ENCODE results near the gene CAMKMT. TPM values are rescaled to one million over a fixed set of nuclear protein-coding genes. Genes with fewer than 3 reads are reported as not detected.

CAMKMT gene
- total RNA-seq, 1 donor from 2014 or later = 7.6 TPM

DNA sequence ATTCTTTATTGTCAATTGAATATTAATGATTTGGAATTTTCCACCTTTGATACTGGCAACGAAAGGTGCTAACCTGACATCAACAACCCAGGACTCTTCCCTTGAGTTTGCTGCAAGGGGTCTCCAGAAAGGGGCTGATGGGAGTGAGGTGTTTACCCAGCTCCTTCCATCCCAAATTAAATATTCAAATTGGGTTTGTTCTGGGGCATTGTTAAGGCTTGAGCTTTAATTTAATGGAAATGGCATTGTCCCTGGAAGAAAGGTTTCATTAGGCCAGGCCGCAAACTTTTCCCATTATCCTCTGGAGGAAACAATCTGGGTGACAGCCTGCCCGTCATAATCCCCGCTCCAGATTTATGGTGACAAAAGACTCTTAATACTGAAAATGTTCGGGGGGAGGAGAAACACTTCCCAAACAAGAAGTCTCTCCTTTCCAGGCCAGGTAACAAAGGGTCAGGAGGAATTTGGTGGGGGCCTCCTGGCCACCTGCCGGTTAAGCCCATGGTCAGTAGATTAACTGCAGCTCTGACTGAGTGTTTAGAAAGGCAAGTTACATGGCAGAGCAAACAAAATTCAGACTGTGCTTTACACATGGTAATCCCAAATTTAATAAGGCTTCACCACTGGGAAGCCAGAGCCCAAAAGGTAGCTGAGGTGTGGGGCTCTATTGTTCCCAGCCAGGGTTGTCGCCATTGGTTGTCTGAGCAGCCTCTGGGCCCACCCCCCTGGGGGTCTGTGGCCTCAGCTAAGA, 428.4 kb downstream of the CAMKMT start:
- no peak for DNase-seq (ENCODE audit: low read depth, low spot score)

DNA sequence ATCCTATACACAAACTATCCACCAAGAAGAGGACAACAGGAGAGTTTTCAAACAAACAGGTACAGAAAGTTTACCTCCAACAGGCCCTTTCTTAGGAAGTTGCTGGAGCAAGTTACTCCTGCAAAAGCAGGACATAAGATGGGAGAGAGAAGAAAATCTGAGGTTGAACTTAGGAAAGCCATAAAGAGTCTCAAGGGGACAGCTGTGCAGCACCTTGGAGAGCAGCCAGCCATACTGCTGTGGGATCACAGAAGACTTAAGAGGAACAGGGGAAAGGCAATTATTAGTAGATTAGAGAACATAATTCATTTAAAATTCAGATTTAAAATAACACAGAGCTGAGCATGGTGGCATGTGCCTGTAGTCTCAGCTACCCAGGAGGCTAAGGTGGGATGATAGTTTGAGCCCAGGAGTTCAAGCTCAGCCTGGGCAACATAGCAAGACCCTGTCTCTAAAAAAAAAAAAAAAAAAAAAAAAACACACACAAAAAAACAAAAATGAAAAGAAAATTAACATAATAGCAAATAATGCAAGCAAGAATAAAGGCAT, 431.6 kb downstream of the CAMKMT start:
- DNase-seq (ENCODE audit: low read depth, low spot score) = no peak

DNA sequence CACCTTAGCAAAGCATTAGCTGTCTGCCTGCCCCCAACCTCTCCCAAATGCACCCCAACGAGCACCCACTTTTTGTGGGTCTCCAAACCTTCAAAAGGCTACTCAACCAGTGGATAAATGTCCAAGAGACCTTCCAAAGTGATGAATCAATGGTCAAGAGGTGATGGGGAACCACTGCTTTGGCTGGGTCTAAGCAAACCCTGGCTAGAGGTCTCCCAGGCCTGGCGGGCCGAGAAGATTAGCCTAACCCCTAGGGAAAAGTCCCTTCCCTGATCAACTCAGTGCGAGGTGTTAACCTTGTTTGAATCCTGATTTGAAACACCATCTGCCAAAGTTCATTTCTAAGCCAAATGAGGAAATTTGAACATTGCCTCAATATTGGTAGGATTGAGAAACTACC, 435.0 kb downstream of the CAMKMT start:
- DNase-seq (ENCODE audit: low read depth, low spot score) = no peak

DNA sequence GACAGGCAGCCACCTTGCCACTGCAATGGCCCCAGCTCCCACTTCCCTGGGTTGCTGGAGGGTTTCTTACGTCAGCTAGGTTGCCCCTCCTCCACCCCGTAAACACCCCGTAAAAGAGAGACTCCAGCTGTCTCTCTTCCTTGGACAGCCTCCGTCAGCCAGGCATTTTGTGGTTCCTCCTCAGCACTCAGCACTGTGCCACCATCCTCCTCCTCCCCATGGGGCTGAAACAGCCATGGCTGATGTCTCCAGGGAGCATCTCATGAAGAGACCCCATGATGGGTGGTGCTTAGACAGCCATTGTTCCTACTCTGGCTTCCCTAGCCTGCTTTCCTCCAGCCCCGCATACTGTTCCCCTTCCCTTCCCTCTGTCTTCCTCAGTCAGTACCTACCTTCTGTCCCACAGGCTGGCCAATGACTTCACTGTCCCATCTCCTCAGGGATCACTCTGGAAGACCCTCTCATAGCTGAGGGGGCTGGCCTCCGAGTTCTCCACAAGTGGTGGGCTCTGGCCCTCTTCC, 436.5 kb downstream of the CAMKMT start:
- DNase-seq (ENCODE audit: low read depth, low spot score) = no peak

DNA sequence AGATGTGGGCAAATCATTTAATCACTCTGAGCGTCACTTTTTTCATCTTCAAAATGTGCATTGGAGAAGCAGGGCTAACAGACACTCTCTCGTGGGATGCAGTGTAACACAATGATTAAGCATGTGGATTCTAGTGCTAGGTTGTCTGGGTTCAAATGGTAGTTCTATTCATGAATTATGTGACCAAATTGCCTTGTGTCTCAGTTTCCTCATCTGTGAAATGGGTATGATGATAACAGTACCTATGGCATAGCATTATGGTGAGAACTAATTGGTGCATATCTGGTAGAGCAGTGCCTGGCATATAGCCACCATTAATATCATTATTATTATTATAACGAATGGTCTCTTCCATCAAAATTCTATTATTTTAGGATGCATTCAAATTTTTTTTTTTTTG, 437.4 kb downstream of the CAMKMT start:
- no peak for DNase-seq (ENCODE audit: low read depth, low spot score)

DNA sequence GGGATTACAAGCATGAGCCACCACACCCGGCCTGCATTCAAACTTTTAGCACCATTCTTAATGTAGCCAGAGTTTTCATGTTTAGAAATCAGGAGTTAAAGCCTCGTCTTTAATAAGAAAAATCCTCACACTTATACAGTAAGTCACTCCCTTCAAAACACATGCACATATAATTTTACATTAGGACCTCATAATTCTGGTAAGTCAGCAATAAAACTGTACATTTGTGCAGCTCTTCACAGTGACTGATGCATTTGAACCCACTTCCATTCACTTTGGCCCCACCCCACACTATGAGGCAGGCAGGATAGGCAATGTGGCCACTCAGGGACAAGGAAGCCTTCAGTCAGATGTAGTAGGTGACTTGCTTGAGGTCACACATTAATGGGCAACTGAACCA, 438.0 kb downstream of the CAMKMT start:
- no peak for DNase-seq (ENCODE audit: low read depth, low spot score)

DNA sequence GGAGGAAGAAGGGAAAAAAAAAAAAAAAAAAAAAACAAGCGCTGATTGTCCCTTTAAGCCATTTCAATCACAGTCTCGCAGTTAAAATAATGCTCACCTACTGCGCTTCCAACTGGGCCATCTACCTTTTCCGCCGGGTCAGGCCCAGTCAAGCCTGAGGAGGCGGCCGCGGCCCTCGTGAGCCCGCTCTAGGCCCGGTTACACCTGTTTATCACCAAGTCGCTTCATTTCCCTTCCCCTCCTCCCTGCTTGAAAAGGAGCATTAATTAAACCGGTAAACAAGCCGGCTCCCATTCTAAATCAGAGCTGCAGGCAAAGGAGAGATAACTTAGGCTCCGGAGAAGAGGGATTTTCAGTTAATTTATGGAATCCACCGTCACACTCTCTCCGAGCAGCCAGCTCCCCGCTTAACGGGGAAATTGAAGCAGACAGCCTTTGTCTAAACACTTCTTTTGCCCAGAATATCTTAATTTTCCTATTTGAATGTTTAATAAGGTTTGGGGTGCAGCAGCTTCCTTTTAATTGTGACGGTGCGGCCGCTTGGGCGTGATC, 439.6 kb downstream of the CAMKMT start:
- DNase-seq (ENCODE audit: low read depth, low spot score) = no peak

DNA sequence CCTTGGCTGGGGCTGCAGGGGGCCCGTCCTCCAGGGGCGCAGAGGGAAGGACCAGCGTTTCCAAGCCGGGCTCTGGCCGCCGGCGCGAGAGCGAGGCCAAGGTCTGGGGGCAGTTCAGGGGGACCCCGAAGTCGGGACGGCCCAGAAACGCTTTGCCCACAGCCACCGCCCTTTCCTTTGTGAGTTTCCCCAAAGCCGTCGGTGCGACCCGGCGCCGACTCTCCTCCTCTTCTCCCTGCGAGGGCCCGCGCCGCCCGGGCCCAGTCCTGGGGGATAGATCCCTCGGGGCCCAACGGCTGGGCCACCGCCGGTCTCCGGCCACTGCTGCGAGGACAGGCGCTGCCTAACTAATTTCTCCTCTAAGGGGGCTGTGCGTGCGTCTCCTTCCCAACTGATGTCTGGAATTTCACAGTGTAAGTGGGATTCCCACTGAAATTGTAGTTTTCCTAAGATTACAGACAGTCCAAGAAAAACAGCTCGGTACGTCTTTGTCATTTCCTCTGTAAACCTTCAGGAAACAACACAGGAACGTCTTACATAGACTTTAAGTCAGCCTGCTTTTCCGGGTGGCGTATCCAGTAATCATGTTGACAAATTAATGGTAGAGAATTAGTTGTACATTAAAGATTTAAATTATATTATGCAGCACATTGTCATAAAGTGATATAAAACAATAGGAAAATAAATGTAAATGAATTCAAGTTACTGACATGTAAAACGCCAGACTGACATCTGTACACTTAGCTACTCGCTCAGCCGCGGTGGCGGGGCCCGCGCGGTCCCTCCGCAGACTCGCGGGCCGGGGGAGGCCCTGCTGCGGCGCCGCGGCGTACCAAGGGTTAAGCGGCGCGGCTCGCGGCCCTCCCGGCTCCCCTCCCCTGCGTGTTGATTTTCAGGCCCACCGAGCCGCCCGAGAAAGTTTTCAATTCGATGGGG, 440.4 kb downstream of the CAMKMT start:
- DNase-seq (ENCODE audit: low read depth, low spot score) = no peak

DNA sequence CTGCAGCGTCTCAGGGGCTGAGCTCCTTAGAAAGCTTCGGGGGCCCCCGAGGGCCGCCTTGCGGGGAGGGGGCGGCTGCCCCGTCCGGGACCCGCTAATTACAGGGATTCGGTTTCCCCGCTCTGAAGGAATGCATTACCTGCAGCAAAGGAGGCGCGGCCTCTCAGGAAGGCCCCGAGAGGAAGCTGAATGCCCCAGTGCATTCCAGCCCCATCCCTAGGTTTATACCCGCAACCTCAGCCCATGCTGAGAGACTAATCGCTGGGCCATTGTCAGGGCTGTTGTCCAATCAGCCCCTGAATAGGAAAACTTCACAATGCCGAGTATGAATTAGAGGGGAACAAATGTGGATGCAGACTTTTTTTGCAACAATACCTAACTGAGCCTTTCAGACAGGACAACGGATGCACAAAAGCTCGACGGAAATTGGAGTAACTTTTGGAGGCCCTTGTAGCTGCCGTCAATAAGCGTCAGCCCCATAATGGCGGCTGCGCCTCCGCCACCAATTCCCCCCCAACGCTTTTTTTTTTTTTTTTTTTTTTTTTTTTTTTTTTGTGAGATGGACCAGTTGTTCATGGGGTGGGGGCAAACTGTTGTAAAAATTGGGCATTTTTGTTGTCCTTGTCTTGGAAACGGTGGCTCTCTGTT, 441.2 kb downstream of the CAMKMT start:
- no peak for DNase-seq (ENCODE audit: low read depth, low spot score)

DNA sequence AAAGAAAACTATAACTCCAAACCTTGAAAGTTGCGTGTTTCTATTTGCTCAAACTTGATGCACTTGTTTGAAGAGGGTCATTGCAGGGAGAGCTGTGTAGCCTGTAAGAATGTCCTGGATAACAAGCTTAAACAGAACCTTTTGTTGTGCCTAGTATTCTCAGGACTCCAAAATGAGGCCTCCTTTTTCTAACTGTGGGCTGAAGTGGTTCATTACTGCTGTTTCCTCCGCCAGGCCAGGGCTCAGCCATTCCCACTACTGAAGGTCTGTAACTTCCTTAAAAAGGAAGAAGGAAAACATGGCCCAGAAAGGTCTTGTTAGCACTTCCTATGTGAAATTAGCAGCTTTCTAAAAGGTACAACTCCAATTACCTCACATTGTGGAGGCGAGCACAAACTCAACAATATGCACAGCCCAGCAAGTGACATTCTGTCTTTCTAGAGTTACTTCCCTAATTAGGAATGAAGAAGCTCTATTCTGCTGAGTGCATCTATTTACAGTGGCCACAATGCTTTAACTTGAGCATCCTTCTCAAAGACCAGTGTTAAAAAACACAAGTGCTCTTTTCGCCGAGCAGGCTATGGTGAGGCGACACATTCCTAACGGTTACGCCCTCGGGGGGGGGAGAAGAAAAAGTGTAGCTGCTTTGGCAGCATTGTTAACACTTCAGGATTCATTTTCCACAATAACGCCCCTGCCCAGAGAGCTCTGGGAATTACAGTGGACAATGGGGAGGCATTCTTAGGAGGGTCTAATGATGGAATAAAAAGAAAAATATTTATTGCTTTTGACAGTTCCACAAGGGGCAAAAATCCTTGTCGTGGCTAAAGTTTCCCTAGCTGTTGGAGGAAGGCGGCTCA, 442.9 kb downstream of the CAMKMT start:
- DNase-seq (ENCODE audit: low read depth, low spot score) = no peak

DNA sequence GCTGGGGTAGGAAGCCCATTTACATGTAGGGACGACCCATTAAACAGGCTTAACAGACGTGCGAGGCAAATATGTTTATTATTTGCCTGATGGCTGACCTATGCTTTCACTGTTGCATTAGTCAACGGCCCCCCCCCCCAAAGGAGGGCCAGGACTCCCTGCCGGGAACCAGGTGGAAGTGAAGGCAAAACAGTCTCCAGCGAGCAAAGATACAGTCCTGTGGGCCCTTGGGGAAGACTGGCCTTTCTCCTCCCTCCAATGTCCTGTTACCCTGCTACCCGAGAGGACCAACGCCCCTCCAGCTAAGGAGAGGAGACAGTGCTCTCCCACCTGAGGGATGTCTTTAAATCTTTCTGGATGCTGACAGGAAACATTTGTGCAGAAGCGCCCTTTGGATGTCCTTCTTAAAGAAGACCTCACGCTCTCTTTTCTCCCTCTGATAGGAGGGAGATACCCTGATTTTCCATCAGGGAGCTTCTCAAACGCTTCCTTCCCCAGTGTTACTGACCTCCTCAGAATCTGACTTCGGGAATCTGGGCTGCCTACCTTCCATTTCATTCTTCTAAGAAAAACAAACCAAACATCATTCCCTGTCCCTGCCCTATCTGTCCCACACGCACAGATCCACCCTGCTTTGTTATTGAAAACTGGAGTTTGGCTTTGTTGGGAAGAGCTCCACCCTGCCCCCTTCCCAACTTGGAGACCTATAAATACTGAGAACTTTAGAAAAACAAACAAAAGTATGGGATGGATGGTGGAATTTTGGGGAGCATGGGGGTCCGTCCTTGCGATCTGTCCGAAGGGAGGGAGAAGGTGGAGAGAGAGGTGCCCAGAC, 443.9 kb downstream of the CAMKMT start:
- no peak for DNase-seq (ENCODE audit: low read depth, low spot score)

DNA sequence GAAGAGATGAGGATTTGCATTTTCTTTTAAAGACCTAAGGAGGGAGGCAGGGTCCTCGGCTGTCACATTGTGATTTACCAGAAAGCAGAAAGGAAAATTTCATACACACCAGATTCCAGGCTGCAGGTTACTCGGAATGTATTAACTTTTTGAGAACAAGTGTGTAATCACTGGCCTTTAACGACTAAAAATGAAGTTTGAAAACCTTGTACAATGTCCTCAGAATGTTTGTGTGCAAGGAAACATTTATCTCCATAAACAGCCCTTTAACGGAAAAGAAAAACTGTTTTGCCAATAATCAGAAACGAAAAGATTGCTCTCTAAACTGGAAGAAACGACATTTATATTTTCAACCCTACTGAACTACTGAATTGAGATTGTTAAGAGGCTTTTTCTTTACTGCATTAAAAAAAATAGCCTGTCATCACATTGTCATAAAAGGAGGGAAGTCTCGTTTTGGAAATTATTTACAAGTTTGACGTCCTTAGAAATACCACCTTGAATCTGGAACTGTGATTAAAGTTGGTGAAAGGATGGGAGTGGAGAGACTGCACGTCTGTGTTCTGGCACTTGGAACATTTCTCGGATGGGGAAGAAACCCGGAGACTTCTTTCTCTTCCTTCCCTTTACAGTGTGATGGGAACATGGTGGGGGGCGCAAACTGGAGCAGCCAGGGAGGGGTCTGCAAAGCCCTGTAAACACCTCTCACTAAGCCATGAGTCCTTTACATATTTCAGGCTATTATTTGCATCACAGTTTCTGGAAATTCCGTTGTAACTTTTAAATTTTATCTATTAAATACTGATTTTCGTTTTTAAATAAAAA, 445.7 kb downstream of the CAMKMT start:
- no peak for DNase-seq (ENCODE audit: low read depth, low spot score)

DNA sequence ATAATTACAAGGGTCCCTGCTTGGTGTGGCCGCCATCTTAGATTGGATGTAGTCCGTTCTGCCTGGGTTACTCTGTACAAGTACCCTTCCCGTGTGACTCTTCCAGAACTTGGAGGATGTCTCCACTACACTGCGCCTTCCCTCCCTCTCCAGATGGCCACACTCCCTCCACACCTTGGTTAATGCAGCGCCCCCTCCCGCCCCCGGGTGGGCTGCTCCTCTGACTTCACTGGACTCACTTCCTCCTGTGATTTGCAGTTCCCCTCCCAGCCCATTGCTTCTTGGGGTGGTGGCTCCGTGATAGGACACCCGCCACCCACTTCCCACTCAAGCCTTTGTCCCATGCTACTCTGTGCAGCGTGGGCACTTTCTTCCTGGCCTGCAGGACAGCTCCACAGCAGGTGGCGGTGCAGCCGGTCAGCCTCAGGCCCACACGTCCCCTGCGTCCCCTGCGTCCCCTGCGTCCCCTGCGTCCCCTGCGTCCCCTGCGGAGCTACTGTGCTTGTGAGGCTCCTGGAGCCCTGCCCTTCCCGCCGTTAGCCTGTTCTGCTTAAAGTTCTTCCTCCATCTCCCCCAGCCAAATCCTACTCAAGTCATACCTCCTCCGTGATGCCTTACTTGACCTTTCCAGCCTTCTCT, 449.3 kb downstream of the CAMKMT start:
- no peak for DNase-seq (ENCODE audit: low read depth, low spot score)

DNA sequence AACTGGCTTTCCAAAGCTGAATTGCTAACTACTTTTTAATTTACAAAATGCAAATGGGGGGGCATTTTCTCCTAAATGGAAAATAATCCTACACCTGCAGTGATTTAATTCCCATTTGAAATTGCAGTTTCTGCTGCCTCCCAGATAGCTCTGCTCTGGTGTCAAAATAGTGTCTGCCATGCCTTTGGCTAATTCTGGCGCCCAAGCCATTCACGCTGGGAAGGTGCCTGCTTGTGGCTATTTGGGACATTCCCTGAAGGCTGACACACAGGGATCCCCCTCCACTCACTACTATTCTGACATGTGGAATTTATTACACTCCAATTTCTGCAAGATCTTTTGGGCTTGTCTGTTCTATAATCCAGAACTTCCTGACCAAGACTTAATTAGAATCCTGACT, 451.4 kb downstream of the CAMKMT start:
- no peak for DNase-seq (ENCODE audit: low read depth, low spot score)

DNA sequence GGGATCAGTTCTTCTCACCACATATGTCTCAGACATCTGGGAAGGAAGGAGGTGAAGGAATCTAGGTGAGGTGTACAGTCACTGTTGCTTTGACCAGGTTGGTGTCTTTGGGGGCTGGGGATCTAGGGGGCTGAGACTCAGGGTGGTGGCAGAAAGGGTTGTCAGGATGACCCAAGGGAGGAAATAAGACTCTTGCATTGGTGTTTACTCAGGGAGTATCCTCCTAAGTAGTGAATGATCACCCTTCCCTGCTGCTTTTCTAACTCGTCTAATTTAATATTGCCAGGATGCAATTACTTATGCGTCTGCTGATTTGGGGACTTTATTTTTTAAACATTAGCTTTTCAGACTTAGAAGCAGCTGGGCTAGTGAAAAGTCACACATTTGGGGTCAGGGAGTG, 451.9 kb downstream of the CAMKMT start:
- no peak for DNase-seq (ENCODE audit: low read depth, low spot score)

DNA sequence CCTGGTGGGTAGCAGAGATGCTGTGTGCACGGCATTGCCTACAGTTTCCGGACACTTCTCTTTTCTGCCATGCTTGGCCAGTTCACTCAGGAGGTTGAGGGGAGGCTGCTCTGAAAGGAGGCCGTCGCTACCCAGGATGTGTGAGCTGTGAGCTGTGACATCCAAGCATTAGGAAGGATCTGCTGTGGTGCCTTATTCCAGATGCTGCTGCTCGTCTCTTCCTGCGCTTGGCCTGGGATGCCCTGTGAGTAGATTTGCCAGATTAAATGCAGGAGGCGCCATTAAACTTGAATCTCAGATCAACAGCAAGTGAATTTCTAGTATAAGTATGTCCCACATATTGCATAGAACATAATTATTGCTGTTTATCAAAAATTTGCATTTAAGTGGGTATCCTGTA, 455.5 kb downstream of the CAMKMT start:
- no peak for DNase-seq (ENCODE audit: low read depth, low spot score)

DNA sequence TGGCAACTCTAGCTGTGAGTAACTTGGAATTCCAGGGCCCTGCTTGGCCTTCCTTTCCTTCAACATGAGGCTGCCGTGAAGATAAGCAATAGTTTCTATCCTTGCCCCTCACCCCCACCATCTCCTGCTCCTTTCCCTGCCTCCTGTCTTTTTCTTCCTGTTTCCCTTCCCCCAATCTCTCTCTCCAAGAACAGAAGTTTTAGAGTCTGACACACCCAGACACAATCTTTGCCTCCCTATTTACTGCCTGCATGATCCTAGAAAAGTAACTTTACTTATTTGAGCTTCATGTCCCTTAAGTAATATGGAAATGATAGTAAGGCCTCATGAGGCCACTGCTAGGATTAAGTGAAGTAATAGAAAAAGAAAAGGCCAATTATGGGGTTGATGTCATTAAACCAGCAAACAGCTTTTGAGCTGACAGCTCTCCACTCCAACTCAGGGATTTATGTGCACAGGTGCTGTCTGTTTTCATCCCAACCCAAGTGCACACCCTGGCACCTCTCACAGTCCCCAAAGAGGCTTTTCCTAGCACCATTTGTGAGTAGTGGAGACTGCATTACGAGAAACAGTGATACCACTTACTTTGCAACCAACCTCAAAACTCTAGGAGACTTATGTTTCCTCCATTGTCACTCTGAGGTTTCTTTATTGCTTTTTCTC, 456.1 kb downstream of the CAMKMT start:
- DNase-seq (ENCODE audit: low read depth, low spot score) = no peak

DNA sequence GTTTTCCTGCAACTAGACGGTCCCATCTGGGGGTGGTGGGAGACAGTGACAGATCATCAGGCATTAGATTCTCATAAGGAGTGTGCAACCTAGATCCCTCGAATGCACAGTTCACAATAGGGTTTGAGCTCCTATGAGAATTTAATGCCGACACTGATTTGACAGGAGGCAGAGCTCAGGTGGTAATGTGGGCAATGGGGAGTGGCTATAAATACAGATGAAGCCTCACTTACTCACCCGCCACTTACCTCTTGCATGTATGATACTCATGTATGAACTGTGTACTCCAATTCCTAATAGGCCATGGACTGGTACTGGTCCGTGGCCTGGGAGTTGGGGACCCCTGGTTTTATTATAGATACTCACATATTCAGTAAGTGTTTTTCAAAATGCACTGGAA, 457.3 kb downstream of the CAMKMT start:
- no peak for DNase-seq (ENCODE audit: low read depth, low spot score)
